Left ventricle myocardium inferior (tissue), 1 donor: ENCODE measurements around the gene ABHD11. TPM values are rescaled to one million over a fixed set of nuclear protein-coding genes. Genes with fewer than 3 reads are reported as not detected.

Source experiments
- DNase-seq: peaks from one replicate; pipeline ENCODE4 v3.0.0-alpha.2; 2020
- H3K27ac ChIP-seq: fragments of 200-600 bp; replicated peaks from 2 replicates; pipeline ENCODE4 v1.8.0; 2021
- H3K27me3 ChIP-seq: fragments of 200-600 bp; 2 replicates; pipeline ENCODE4 v1.8.0; 2021; ENCODE audit warnings: low read depth
- H3K36me3 ChIP-seq: fragments of 200-600 bp; 2 replicates; pipeline ENCODE4 v1.8.0; 2021
- H3K4me1 ChIP-seq: fragments of 200-600 bp; 2 replicates; pipeline ENCODE4 v1.8.0; 2021
- H3K4me3 ChIP-seq: fragments of 200-600 bp; 2 replicates; pipeline ENCODE4 v1.8.0; 2021; ENCODE audit warnings: mild to moderate bottlenecking, moderate library complexity
- H3K9me3 ChIP-seq: fragments of 200-600 bp; replicated peaks from 2 replicates; pipeline ENCODE4 v1.8.0; 2021
- intact Hi-C: fragments of 100-400 bp; cut with micrococcal nuclease; formaldehyde crosslinking; loops from one replicate; pipeline ENCODE4 v1.11.0; 2022
- total RNA-seq: library from RNA; stranded (reverse); fragmentation: NEBNext Ultra II Directional; extraction: Animal tissue kit (Norgen Biotek cat#: 25700); gene quantifications from one replicate; pipeline ENCODE4 v1.2.1, GENCODE V29; 2021
- TF ChIP-seq, protein P1 (sequence below): fragments of 200-600 bp; IDR thresholded peaks from 2 replicates; pipeline ENCODE4 v1.8.0; 2021; ENCODE audit warnings: antibody characterized with exemption, mild to moderate bottlenecking, borderline replicate concordance
- donor health status: DM: no; HTN: yes; CAD: no; lungs with severe emphysema.

The ABHD11 gene
- total RNA-seq, 1 donor from 2014 or later, result 25.2 TPM

- Histone ChIP-seq H3K27me3 (no peaks in the 10 kb centered on the region), H3K36me3 (peaks cover 47% of the 10 kb centered on the region), H3K4me3 (no peak overlapping the region), H3K4me1 (no peaks in the 10 kb centered on the region), H3K9me3 (no peaks in the 10 kb centered on the region), H3K27ac (no peak overlapping the region)
- TF ChIP-seq, protein P1, sequence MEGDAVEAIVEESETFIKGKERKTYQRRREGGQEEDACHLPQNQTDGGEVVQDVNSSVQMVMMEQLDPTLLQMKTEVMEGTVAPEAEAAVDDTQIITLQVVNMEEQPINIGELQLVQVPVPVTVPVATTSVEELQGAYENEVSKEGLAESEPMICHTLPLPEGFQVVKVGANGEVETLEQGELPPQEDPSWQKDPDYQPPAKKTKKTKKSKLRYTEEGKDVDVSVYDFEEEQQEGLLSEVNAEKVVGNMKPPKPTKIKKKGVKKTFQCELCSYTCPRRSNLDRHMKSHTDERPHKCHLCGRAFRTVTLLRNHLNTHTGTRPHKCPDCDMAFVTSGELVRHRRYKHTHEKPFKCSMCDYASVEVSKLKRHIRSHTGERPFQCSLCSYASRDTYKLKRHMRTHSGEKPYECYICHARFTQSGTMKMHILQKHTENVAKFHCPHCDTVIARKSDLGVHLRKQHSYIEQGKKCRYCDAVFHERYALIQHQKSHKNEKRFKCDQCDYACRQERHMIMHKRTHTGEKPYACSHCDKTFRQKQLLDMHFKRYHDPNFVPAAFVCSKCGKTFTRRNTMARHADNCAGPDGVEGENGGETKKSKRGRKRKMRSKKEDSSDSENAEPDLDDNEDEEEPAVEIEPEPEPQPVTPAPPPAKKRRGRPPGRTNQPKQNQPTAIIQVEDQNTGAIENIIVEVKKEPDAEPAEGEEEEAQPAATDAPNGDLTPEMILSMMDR, result no peak
- intact Hi-C loops, result no loop called here
- no peak for DNase-seq
Measured at GRCh38 chr7:73700581-73701134, 37.9 kb downstream of the ABHD11 start.

DNA sequence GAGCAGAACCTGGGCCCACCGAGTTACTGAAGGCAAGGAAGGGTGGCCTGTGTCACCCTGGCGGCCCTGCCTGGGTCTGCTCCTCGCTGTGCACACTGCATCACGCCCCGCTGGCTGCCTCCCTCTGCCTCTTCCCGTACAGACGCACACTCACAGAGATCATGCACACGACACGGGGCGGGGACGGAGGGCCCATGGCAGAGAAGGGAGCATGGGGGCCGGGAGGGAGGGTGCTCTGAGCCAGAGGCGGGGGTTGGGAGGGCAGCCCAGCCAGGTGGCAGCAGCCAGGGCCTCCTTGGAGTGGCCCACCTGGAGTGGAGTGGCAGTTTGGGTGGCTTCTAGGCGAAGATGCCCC, 38.6 kb downstream of the ABHD11 start:
- DNase-seq, result no peak
- Histone ChIP-seq H3K27ac (no peak overlapping the region), H3K4me1 (no peaks in the 10 kb centered on the region), H3K27me3 (no peaks in the 10 kb centered on the region), H3K9me3 (no peaks in the 10 kb centered on the region), H3K4me3 (no peak overlapping the region), H3K36me3 (peaks cover 53% of the 10 kb centered on the region)
- intact Hi-C loops, result no loop called here
- TF ChIP-seq, protein P1, result no peak

DNA sequence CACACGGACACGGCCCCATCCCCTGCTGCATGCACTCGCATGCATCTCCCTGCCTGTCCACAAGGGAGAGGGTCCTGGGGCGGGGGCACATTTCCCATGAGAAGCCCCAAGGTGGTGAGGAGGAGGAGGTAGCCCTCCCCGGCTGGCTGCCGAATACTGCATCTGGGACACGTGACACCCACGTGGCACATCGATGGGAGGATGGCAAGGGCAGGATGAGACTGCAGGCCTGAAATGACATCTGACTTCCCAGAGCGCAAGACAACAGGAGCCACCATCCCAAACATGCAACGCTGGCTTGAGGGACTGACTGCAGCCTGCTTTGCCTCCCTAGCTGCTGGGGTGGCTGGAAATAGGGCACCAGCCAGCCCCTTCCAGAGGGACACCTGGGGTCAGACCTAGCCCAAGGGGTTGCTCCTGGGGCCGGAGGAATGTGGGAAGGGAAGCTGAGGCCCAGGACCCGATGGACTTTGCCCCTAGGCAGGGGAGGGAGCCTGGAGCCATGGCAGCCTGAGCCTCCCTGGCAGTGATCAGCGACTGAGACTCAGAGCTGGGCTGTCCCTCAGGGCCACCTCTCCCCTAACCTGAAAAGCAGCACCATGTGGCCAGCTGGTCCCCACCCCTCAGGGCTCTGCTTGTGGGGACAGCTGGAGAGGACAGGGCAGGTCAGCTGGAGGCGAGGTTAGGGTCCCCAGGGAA, 39.1 kb downstream of the ABHD11 start:
- no peaks in the 10 kb centered on the region for H3K4me1 ChIP-seq
- H3K27me3 ChIP-seq, result no peaks in the 10 kb centered on the region
- H3K36me3 ChIP-seq, result peaks cover 59% of the 10 kb centered on the region
- no peak overlapping the region for H3K4me3 ChIP-seq
- no peak for DNase-seq
- TF ChIP-seq, protein P1, result no peak
- no peaks in the 10 kb centered on the region for H3K9me3 ChIP-seq
- no peak overlapping the region for H3K27ac ChIP-seq
- intact Hi-C loops, result no loop called here

DNA sequence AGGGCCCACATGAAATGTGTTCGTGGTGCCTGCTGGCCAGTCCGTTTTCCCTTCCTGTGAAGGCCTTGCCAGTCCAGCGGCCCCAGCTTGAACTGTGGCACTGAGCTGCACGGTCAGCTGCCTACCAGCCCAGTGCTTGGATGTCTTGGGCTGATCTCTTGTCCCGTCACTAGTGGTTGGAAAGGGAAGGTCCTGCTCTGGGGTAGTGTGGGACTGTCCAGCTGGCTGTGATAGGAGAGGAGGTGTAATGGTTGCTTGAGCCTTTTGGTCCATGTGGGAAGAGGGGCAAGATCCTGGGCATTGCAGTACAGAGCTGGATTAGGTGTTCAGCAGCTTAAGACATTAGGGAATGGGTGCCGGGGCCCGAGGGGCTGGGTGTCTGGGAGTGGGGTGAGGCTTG, 40.2 kb downstream of the ABHD11 start:
- TF ChIP-seq, protein P1, result no peak
- no peak for DNase-seq
- H3K36me3 ChIP-seq, result peaks cover 70% of the 10 kb centered on the region

GRCh38 chr7:73696372-73696771, 42.2 kb downstream of the ABHD11 start:
- H3K4me3 ChIP-seq, result no peak overlapping the region
- intact Hi-C loops, result no loop called here
- peaks cover 86% of the 10 kb centered on the region for H3K36me3 ChIP-seq

More for the DNA sequence above, 40.2 kb downstream of the ABHD11 start:
- no peaks in the 10 kb centered on the region for H3K4me1 ChIP-seq
- H3K27ac ChIP-seq, result no peak overlapping the region
- intact Hi-C loops, result no loop called here
- H3K4me3 ChIP-seq, result no peak overlapping the region
- H3K9me3 ChIP-seq, result no peaks in the 10 kb centered on the region
- no peaks in the 10 kb centered on the region for H3K27me3 ChIP-seq

More at GRCh38 chr7:73696372-73696771, 42.2 kb downstream of the ABHD11 start:
- Histone ChIP-seq H3K27me3 (no peaks in the 10 kb centered on the region), H3K9me3 (no peaks in the 10 kb centered on the region), H3K27ac (no peak overlapping the region), H3K4me1 (no peaks in the 10 kb centered on the region)
- TF ChIP-seq, protein P1, result no peak
- DNase-seq, result no peak
